NCI-H2227 (cell line): ENCODE results near the gene ZDHHC6.
"Not testable (repeated sequence)": the region's sequence is repeated elsewhere in the genome, so short reads cannot be mapped to it uniquely, and the experiment has no call there.

Experiments used
- DNase-seq: peaks from one replicate; lab custom pipeline; 2025; ENCODE audit not compliant: unreplicated experiment; lab: John Stamatoyannopoulos, UW

Gene ZDHHC6

GRCh38 chr10:112393341-112393740, 53.4 kb downstream of the ZDHHC6 start:
- DNase-seq = no peak

GRCh38 chr10:112390125-112390703, 56.5 kb downstream of the ZDHHC6 start:
- DNase-seq = no peak

- no peak for DNase-seq
Observed at GRCh38 chr10:112389271-112389822, 57.4 kb downstream of the ZDHHC6 start.

GRCh38 chr10:112388548-112388947, 58.2 kb downstream of the ZDHHC6 start:
- DNase-seq = no peak

DNA sequence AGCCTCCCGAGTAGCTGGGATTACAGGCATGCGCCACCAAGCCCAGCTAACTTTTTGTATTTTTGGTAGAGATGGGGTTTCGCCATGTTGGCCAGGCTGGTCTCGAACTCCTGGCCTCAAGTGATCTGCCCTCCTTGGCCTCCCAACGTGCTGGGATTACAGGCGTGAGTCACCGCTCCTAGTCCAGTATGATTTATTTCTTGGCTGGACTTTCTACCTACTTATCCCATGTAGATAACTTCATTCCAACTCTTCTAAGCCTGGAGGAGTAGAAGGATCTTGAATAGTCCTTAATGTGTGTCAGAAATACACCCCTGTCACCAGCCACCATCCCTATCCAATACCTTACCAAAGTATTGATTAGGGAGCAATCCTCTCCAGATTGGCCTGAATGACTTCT, 58.7 kb downstream of the ZDHHC6 start:
- DNase-seq = not testable (repeated sequence)

- no peak for DNase-seq
Observed at GRCh38 chr10:112385201-112385600, 61.5 kb downstream of the ZDHHC6 start.

- no peak for DNase-seq
Observed at GRCh38 chr10:112384141-112384540, 62.6 kb downstream of the ZDHHC6 start.

- no peak for DNase-seq
Observed at GRCh38 chr10:112383325-112383724, 63.4 kb downstream of the ZDHHC6 start.

GRCh38 chr10:112382515-112383235, 64.0 kb downstream of the ZDHHC6 start:
- no peak for DNase-seq
